Stimulated activated CD4-positive, alpha-beta T cell treated with anti-CD3 and anti-CD28 coated beads, TNF-alpha, amount 100 ng/mL, for 1 hour (primary cell): ENCODE results near the gene ADAMTS5.

ENCODE experiments used
- DNase-seq, 3 donors: peaks; one replicate each; pipeline ENCODE4 v3.0.0-alpha.2; 2020; ENCODE audit warnings: low read depth in 3 of 3, low spot score in 1 of 3

The ADAMTS5 gene

DNA sequence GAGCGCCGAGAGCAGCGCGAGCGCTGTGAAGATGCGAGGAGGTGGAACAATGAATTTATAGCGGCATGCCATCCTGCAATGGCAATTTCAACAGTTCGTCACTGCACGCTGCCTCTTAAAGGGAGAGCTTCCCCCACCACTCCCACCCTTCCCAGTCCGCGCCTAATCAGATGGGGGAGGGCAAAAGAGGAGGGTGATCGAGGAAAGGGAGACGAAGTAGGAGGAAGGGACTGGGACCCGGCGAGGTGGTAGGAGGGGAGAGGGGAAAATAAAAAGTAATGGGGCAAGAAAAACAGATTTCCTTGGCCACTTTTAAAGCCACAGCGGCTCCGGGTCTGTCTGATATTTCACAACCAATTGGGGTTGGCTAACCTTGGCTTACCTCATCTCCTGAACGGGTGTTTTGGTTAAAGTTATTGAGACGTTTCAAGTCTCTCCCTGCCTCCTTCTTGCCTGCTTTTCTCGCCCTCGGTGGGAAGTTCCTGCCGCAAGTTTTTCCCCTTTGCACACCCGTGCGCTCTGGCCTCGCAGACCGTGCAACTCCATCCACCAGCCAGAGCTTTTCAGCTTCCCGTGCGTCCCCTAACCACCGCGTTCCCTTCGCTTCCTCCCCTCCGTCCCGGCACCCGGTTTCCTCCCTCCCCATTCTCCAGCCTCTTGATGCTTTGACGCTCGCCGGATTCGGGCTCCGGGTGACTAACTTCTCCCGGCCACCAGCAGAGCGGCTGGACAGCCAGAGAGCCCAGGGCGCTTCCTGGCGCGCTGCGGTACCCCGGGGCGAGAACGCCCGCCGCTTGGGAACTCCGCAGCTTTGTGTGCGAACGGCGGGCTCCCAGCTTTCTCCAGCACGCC lies at the start of gene ADAMTS5:
TSS of gene ADAMTS5 (minus strand) at position 27 of the 852 bp plus-strand sequence. CDS start 697 bp downstream, outside the sequence.
- no peak for DNase-seq

DNA sequence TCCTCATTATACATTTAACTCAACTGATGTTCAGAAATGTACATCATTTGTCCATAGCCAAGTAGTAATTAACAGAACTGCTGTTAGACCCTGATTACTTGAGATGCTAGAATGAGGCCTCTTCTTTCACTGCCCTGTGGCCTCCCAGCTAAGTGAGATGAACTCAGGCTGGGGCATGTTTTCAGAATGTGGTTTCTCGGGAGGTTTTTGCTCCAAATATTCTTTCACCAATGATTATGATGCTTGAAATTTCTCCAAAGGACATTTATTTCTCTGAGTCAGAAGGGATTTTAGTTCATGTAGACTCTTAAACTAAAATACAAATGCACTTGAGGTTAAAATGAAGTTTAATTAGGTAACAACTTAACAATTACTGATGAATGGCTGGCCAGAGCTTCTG lies 34.6 kb upstream of the ADAMTS5 start:
- no peak for DNase-seq

DNA sequence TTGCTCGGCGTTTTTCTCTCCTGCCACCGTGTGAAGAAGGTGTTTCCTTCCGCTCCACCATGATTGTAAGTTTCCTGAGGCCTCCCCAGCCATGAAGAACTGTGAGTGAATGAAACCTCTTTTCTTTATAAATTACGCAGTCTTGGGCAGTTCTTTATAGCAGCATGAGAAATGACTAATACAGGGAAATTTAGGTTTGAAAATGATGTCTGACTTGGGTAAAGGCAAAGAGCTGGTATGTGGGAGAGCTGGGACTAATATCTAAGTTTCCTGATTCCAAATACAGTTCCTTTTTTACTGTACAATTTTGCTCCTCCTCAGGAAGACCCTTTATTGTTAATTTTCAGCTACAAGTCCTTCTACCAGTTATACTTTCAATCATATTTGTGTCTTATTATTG lies 16.7 kb upstream of the ADAMTS5 start:
- DNase-seq = no peak

DNA sequence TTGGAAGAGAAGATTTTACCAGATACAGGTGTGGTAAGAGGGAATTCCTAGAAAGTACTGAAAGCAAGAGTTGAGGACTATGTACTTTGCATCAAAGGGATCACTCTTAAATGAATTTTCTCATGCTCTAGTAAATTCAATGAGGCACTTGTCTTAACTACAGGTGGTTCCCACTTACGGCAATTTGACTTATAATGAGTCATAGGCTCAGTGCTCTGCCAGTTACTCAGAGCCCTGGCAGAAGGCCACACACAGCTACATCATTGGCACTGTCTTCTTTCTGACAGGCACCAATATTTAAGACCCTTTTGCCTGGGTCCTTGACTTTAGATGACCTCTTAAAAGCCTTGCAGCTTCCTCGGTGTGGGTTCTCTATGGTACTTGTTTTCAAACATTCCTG lies 15.9 kb upstream of the ADAMTS5 start:
- DNase-seq = no peak

DNA sequence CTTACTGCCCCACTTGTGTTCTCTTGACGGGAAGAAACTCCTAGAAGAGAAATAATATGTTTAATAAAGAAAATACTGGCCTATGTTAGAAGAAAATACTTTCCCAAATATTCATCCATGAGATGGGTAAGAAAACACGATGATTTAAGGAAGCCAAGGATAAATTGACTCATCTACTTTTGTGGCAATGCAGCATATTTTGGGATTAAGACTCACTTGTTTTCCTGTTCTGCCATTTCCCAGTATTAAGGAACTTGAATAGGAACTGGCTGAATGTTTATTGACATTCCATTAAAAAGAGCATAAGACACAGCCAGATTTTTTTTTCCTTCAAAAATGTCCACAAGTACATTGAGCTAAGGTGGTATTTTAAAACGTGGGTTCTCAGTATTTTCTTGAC lies 10.9 kb upstream of the ADAMTS5 start:
- DNase-seq = no peak

DNA sequence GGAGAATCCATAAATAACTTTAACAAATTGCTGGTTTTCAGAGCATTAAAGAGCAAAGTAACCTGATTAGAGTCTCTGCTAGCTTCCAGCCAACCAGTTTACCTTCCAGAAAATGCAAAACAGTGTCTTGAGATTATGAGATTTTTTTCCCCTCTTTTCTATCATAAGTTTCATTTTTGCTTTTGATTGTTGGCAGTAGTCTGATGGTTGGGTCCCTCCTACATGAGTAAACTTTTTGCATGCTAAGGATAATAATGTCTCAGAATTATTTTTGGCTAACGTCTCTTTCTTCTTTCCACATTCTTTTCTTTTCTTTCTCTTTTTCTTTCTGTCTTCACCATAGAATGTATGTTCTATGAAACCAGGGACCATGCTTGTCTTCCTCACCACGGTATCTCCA lies 6.3 kb upstream of the ADAMTS5 start:
- DNase-seq = no peak

DNA sequence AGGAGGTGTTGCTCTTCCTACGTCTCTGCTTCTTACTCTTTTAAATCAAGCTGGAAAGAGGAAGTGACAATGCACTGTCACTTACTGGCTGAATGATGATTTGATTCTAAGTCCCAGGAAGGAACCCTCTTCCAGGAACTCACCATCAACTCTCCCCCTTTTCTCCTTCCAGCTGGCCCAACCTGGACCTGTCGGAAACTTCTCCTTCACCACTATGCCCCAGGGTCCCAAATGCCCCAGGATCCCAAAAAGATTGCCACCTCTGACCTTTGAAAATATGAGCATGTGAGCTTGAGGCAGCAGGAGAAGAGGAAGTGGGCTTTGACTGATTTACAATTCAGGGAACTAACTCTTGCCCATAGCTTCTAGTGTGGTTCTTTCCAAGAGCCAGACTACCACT lies 5.3 kb upstream of the ADAMTS5 start:
- no peak for DNase-seq

DNA sequence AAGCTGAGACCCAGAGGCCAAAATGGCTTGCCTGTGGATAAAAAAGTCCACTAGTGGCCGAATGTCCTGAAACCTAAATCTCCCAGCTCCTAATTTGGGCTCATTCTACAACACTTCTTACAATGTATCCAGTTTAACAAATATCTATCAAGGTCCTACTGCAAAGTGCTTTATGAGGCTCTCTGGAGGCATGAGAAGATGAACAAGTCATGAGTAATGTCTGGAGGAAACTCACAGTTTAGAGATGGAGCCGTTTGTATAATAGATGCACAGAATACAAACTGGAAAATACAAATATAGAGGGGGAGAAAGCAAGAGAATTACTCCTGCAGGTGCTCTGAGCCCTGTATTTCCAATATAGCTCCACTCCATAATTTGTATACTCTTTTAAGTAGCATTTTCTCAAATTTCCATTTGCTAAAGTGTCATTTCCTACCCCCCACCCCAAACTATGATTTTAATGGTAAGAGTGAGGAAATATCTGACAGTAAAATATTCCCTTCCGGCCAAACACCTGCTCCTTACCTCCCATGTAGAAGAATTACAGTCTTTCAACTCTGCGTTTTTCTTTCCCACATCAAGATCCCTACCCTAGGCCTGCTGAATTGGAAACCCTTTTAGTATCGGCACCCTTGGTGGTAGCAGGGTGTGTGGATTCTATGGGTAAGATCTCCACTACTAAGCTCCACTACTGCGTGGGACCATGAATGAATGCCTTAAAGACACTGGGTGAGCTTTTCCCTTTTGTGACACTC lies 3.3 kb upstream of the ADAMTS5 start:
- DNase-seq = no peak

DNA sequence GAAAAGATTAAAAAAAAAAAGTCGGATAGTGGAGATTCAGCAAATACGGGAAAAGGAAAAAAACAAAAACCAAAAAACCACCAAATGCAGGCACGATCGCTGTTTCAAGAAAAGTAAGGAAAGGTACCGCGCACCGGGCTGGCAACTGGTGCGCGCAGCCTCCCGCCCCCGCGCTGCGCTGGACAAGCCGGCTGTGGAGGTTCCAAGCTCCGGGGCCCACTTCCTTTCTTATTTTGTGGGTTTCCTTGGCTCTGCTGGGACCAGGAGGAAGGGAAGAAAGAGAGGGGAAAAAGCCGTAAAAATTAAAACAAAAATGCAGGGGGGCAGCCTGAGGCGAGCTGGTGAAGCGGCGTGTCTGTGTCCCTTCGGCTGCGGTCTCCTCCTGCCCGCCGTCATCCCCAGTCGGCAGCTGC lies 233 bp downstream of the ADAMTS5 start:
- no peak for DNase-seq

DNA sequence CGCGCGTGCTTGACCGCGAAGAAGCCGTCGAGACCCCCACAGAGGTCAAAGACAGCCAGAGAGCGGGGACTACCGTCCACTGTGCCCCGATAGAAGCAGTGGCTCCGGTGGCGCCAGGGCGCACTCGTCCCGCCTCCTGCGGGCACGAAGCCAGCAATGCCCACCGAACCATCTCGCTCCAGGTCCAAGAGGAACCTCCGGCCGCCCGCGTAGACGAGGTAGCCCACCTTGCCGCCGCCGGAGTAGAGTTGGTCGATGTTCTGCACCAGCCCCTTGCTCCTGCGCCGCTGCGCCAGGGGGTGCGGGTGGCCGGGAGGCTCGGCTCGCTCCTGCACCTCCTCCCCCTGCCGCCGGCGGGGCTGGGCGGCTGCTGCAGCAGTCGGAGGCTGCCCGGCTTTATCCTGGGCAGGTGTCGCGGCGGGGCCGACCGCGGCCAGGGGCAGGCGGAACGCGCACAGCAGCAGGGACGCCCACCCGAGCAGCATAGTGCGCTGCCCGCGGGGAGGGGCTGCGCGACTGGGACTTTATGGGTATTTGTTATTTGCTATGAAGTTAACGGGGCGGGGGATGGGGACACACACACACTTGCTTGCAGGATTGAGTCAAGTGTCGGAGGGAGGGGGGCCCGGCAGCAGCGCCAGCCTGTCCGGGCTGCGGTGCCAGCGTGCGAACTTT lies 844 bp downstream of the ADAMTS5 start:
- DNase-seq = no peak

DNA sequence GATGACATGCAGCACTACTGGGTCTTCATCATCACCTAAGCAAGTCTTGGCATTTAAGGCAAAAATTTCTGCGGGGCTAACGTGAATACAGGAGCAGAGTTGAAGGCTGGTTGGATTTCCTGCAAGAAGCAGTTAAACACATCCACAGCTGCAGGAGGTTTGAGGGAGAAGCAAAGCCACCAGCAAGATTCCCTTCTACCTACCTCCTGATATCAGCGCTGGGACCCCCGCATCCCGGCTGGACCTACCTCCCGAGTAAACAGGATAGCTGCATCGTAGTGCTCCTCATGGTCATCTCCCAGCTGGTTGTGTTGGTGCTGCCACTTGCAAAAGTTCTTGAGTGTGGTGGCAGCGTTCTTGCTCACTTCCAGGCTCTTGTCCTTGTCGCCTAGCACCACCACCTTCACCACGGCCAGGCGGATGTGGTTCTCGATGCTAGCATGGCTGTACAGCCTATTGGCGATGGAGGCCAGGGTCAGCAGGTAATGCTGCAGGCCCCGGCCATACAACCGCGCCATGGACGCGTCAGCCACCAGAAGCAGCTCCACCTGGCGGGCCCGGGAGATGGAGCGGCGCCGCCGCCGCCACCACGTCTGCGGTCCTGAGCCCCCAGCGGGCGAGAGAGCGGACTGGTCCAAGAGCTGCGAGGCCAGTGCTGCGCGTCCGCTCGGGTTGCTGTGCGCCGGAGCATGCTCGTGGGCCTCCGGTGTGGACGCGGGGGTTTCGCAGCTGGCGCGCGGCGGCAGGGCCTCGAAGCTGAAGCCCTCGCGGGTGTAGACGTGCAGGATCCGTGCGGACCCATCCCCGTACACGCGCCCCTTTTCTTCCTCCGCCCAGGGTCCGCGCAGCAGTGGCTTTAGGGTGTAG lies 1.6 kb downstream of the ADAMTS5 start:
- no peak for DNase-seq

DNA sequence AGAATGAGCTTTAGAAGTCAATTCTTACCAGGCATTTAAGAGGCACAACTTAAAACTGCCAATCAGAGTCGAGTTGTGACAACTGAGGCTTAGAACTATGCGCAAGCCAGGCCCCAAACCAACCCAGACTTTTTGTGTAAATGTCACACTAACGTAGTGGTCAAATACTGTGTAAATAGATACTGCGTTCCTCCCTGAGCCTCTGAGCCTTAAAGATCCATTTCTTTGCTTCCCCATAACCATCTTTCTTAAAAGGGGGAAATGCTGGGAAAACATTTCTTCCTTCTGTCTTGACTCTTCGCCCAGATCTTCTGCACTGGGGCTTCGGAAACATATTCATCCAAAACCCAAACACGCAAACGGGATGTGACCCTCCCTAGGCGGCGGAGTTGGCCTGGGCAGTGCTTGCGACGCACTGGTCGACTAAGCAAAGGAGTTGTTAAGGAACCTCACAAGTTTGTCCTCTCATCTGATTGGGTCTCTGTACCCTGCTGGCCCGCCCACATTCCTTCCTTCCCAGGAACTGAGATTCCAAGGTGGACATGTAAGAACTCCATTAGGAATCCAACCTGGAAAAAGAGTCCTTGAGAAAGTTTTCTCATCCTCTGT lies 2.6 kb downstream of the ADAMTS5 start:
- no peak for DNase-seq

DNA sequence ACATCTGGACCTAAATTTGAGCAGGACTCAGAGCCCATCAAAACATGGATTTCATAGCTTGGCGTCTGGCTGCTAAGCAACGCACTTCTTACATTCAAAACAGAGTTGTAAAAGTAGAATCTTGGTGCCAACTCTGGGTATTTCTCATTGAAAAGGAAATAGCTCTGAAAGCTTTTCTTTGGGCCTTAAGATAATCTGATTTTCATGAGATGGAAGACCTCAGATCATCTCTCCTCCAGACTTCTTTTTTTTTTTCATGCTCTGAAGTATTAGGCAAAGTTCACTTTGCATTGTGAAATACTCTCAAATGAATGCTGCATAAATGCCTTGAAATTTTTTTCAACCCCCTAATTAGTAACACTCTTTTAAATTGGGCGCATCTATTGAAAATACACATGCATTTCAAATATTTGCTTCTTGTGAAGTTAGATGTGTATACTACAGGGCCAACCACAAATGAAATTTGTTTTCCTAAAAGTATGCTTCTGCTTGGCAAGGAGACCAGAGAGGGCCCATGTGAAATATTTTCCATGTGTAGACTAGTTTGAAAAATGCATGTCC lies 4.2 kb downstream of the ADAMTS5 start:
- DNase-seq = no peak

DNA sequence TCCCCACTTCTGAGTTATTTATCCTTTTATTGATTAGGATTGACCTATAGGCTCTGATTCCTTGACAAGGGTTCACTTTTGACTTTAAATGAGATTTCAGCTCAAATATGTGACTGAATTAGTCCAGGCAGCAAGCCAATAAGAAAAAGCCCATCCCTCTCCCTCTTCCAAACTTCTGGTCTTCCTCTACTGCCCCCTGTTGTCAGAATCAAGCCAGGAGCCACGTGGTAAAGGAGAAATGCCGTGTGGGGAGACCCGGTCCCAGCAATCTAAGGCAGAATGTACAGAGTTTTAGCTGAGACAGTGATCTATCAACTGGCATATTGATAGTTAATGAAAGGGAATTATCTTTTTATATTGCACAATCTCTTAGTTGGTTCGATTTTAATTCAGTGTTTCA lies 5.2 kb downstream of the ADAMTS5 start:
- no peak for DNase-seq

DNA sequence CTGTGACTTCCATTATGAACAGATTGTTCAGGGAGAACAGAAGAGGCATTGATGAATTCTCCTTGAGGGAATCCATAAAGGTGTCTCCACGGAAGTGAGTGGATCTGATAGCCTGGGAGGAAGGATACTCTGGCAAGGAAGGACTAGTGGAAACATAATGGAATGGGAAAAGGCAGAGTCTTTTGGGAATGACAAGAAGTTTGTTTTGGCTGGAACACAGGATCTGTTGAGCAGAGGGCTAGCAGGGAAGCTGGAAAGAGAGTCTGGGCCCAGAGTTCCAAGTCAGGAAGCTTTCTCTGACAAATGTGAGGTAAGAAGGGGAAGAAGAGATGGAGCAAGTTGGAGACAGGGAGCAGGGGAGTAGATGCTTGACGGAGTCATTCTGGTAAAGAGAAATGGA lies 8.1 kb downstream of the ADAMTS5 start:
- DNase-seq = no peak

DNA sequence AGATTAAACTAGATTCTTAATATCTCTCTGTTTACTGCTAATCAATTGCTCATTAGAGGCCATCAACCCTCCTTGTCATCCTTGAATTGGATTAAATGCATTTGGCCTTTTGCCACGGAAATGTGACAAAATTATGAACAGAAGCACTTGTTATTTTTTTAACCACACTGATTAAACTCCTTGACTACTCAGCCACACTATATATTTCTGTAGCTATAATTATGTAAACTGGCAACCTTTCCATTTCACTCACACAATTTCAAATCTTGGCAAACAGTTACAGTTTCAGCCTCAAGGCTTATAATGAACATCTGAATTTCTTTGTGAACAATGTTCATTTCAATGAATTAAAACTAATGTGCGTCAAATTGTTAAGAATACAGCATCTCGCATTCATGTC lies 10.1 kb downstream of the ADAMTS5 start:
- DNase-seq = no peak

DNA sequence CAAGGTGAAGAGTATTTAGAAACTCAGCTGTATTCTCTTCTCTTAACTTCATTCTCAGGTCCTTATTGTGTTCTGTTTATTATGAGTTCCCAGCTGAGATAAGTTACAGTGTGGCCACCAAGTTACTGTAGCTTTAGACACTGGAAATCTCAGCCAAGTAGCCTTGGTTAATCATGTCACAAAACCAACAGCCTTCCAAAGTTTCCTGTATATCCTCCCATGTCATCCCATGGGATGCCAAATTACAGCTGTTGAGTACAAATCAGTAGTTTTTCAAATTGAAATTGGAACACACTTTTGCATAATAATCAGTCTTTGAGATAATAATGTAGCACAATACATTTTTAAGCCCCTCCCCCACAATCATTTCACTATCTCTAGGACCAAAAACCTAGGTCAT lies 10.7 kb downstream of the ADAMTS5 start:
- no peak for DNase-seq

DNA sequence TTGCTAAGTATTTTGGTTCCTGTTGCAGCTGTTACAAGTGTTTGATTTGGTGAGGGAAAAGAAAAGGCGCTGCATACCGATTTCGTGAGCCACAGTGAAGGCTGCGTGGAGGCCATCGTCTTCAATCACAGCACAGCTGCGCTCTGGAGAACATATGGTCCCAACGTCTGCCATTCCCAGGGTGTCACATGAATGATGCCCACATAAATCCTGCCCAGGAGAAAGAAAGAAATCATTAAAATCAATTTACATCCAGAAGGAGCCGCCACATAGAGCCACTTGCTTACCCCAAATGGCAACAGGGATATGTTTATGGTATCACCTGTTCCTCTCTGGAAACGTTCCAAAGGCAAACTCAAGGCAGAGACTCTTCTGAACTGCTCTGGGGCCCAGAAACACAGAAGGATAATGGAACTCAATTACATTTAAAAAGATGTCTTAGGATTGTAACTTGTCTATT lies 12.2 kb downstream of the ADAMTS5 start:
- DNase-seq = no peak

DNA sequence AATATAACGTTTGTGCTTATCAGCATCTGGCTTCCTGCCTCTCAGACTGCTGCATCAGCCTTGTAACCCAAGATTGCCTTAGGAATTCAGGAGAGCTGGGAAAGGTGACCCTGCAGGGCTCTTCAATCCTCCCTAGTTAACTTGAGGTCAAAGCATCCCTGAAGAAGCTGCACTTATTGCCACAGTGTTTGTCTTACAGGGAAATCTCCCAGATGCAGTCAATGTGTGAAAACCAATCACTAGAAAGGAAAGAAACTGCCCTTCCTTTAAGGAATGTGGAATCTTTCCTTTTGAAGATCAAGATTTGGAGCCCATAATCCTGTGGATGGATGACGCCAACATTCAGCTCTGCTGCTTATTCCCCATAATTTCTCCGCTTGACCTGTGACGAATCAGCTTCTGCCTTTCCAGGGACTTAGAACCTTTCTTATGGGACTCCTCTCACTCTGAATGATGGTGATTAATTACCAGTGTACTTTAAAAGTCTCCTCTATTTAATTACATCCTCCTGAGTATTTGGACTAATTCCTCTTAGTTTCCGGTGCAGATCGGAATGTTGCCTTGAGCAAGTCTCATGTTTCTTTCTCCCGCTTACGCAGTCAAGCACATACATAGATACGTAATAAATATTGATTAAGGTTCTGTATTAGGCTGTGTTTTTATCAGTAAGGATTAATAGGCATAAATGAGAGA lies 14.4 kb downstream of the ADAMTS5 start:
- no peak for DNase-seq

DNA sequence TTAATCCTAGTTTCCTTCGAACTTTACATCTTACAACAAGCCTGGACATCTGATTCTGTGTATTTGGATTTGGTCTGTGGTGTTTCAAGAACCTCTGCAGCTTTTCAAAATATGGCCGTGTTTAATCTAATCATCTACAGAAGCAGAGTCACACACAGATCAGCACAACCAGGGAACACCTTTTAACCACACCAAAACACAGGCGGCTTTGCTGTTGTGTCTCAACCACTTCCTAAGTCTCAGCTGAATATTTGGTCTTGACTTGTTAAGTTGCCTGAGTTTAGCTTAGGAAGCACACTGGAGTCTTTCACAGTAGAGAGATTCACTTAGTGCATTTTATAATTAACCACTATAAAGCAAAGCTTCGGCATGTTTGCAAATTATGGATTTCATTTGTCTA lies 17.1 kb downstream of the ADAMTS5 start:
- DNase-seq = no peak
